Mucosa of descending colon (tissue), 3 donors: Measurements from ENCODE around the gene HS6ST3. TPM values are rescaled to one million over a fixed set of nuclear protein-coding genes. Genes with fewer than 3 reads are reported as not detected.

ENCODE experiments used
- ATAC-seq: fragments of 200-7000 bp; cut with Tn5 transposase; one replicate; pipeline ENCODE4 v1.9.1; 2020; ENCODE audit warnings: mild to moderate bottlenecking, moderate library complexity
- DNase-seq, 3 donors: peaks; one replicate each; pipeline ENCODE4 v3.0.0-alpha.2; 2020
- H3K36me3 ChIP-seq: fragments of 200-600 bp; one replicate; pipeline ENCODE4 v1.8.0; 2021; ENCODE audit warnings: low read depth, mild to moderate bottlenecking
- H3K4me1 ChIP-seq: fragments of 200-600 bp; one replicate; pipeline ENCODE4 v1.8.0; 2021; ENCODE audit warnings: low read depth, mild to moderate bottlenecking
- H3K4me3 ChIP-seq: fragments of 200-600 bp; one replicate; pipeline ENCODE4 v1.8.0; 2021; ENCODE audit warnings: mild to moderate bottlenecking
- H3K9me3 ChIP-seq: fragments of 200-600 bp; one replicate; pipeline ENCODE4 v1.8.0; 2021; ENCODE audit warnings: mild to moderate bottlenecking
- intact Hi-C, 2 donors: fragments of 100-400 bp; cut with DNase I in 1 of 2; cut with micrococcal nuclease in 1 of 2; formaldehyde crosslinking; loops; one replicate each; pipeline versions ENCODE4 v1.11.0 to v1.11.1; 2022; cut with DNase I, micrococcal nuclease
- total RNA-seq, 3 donors: library from RNA; stranded (reverse); fragmentation: NEBNext Ultra II Directional in 2 of 3; extraction: Animal tissue kit (Norgen Biotek cat#: 25700) in 2 of 3; gene quantifications; one replicate each; pipeline versions ENCODE4 v1.2.1 to v1.2.4, GENCODE V29; 2021 to 2023
- TF ChIP-seq, protein P1 (sequence below): fragments of 200-600 bp; IDR thresholded peaks from one replicate; pipeline ENCODE4 v1.8.0; 2022; ENCODE audit warnings: antibody characterized with exemption, mild to moderate bottlenecking
- donor health status: DM: no; HTN: no; CAD: no; lungs with moderate emphysema.
- donor health status: DM: no; HTN: no; CAD: no.
- donor health status: DM: no; HTN: yes; CAD: no.

Gene HS6ST3
- total RNA-seq, 3 donors from 2014 or later: 0.14 to 0.89 TPM; not detected in 1

DNA sequence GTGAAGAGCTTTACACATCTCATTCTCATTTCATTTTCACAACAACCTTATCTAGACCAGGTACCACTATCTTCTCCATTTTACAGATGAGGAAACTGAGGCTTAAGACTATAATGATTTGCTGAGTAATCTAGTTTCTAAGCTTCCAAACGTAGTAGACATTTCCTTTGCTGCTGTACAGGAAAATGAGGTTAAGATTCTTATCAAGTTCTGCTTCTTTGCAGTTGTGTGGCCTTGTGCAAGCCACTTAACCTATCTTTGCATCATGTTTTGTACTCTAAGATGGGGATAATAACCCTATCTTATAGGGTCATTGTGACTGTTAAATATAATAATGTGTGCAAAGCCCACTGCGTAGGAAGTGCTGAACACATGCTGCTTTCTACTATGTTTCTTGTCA, 307.9 kb downstream of the HS6ST3 start:
- TF ChIP-seq, protein P1, sequence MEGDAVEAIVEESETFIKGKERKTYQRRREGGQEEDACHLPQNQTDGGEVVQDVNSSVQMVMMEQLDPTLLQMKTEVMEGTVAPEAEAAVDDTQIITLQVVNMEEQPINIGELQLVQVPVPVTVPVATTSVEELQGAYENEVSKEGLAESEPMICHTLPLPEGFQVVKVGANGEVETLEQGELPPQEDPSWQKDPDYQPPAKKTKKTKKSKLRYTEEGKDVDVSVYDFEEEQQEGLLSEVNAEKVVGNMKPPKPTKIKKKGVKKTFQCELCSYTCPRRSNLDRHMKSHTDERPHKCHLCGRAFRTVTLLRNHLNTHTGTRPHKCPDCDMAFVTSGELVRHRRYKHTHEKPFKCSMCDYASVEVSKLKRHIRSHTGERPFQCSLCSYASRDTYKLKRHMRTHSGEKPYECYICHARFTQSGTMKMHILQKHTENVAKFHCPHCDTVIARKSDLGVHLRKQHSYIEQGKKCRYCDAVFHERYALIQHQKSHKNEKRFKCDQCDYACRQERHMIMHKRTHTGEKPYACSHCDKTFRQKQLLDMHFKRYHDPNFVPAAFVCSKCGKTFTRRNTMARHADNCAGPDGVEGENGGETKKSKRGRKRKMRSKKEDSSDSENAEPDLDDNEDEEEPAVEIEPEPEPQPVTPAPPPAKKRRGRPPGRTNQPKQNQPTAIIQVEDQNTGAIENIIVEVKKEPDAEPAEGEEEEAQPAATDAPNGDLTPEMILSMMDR: no peak
- DNase-seq (no peak), ATAC-seq (no peak)
- Histone ChIP-seq H3K36me3 (no peaks in the 10 kb centered on the region), H3K9me3 (no peaks in the 10 kb centered on the region), H3K4me3 (no peak overlapping the region), H3K4me1 (no peaks in the 10 kb centered on the region)
- intact Hi-C loops: no loop called here

DNA sequence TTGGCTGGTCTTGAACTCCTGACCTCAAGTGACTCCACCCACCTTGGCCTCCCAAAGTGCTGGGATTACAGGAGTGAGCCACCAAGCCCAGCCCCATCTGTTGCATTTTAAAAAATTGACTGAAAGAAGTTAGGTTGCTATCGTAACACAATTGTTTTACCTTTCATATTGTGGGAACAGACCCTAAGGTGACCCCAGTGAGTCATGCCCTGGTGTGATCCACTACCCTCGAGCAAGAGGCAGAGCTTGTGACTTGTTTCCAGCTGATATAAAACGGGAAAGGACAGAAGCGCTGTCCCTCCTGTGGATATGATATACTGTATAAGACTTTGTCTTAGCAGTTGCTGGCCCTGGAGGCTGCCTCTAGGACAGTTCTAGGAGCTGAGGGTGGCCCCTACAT, 308.6 kb downstream of the HS6ST3 start:
- Histone ChIP-seq H3K9me3 (no peaks in the 10 kb centered on the region), H3K4me1 (no peaks in the 10 kb centered on the region), H3K36me3 (no peaks in the 10 kb centered on the region), H3K4me3 (no peak overlapping the region)
- DNase-seq (no peak), ATAC-seq (no peak)
- intact Hi-C loops: no loop called here
- TF ChIP-seq, protein P1: no peak

DNA sequence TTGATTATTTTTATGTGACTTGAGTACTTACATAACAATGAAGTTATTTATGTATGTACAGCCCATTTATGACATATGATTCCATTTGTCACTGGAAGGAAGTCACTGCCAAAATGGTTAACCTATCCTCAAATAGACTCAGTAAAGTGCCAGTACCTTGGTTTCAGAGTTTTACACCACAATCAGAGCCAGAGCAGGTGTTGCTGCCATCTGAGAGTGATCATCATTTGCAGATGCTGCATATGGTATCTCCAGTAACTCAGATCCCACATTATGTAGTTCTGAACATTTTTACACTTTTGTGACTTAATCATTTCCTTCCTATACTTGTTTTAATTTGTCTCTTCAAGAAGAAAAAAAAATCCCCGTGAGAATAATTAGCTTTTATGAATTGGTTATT, 313.3 kb downstream of the HS6ST3 start:
- H3K36me3 ChIP-seq: no peaks in the 10 kb centered on the region
- H3K9me3 ChIP-seq: no peaks in the 10 kb centered on the region
- no peak for ATAC-seq
- no peaks in the 10 kb centered on the region for H3K4me1 ChIP-seq
- TF ChIP-seq, protein P1: no peak
- no peak overlapping the region for H3K4me3 ChIP-seq
- intact Hi-C loops: no loop called here
- no peak for DNase-seq

DNA sequence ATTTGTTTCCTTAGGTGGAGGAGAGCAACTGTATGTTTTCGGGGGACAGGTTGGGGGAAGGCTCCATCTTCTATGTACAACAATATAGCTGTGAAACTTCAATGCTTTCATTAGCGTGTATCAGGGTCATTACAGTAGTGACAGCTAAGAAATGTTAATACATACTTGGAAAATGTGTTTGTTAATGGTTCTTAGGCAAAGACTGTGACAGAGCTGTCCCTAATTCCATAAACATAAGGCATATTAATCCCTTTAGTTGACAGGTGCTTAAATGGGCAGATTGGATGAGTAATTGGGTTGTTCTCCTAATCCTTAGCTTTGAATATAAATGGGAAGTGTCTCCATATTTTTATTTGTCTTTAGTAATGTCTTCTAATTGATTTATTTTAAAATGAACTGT, 313.7 kb downstream of the HS6ST3 start:
- TF ChIP-seq, protein P1: no peak
- Histone ChIP-seq H3K36me3 (no peaks in the 10 kb centered on the region), H3K4me3 (no peak overlapping the region), H3K9me3 (no peaks in the 10 kb centered on the region), H3K4me1 (no peaks in the 10 kb centered on the region)
- ATAC-seq (no peak), DNase-seq (no peak)
- intact Hi-C loops: no loop called here

DNA sequence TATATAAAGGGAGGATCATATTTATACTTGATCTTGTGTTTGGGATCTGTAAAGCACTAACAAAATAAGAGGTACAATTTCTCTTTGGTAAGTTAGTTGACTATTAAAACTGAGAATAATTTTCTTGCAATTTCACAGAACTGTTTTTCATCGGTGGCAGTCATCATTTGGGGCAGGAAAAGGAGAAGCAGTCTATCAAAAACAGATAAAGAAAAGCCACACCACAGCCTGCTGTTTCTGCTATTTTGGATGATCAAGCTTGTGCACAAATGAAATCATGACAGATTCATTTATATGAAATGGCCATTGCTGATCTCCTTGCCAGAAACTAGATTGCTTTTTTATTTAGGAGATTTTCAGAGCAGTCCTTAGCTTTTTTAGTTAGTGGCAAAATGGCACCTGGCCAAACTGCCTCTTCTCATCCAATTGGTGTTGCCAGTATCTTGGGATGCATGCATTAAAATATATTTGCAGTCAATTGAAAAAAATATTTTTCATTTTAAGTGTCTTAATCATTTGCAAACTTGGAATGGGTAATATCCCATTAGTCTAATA, 326.0 kb downstream of the HS6ST3 start:
- ATAC-seq: no peak
- no peaks in the 10 kb centered on the region for H3K36me3 ChIP-seq
- TF ChIP-seq, protein P1: no peak
- H3K9me3 ChIP-seq: no peaks in the 10 kb centered on the region
- intact Hi-C loops: no loop called here
- DNase-seq: no peak
- H3K4me1 ChIP-seq: no peaks in the 10 kb centered on the region
- H3K4me3 ChIP-seq: no peak overlapping the region
